ENCODE results near the gene PDE11A. TPM values are rescaled to one million over a fixed set of nuclear protein-coding genes. Genes with fewer than 3 reads are reported as not detected.

The PDE11A gene
- total RNA-seq, 2 experiments from 2014 or later, result not detected

- Mint-ChIP-seq H3K4me3 (no peak overlapping the region), H3K27me3 (peaks cover 5% of the 10 kb centered on the region), H3K36me3 (no peaks in the 10 kb centered on the region), H3K9me3 (no peaks in the 10 kb centered on the region), H3K27ac (no peak overlapping the region), H3K4me1 (ENCODE audit: low read depth) (no peaks in the 10 kb centered on the region)
- ChIA-PET CTCF (no interaction called here), POLR2A (no interaction called here)
- no peak for DNase-seq
- intact Hi-C loops (cut with micrococcal nuclease), result no loop called here
Measured at GRCh38 chr2:177882501-177882900, 190.1 kb downstream of the PDE11A start.

GRCh38 chr2:177881921-177882320 is 190.7 kb downstream of the PDE11A start:
- ChIA-PET CTCF (interaction anchor here (1.0 kb wide), 1 partner anchor 119 kb away, joined by 4 read pairs; no protein-coding TSS in a partner anchor), POLR2A (no interaction called here)
- Mint-ChIP-seq H3K27ac (no peak overlapping the region), H3K4me1 (ENCODE audit: low read depth) (no peaks in the 10 kb centered on the region), H3K4me3 (no peak overlapping the region), H3K9me3 (no peaks in the 10 kb centered on the region), H3K36me3 (no peaks in the 10 kb centered on the region), H3K27me3 (peaks cover 5% of the 10 kb centered on the region)
- DNase-seq, result no peak
- intact Hi-C loops (cut with micrococcal nuclease), result no loop called here

GRCh38 chr2:177881008-177881747 is 191.4 kb downstream of the PDE11A start:
- no peak for DNase-seq
- intact Hi-C loops (cut with micrococcal nuclease), result no loop called here
- ChIA-PET POLR2A (no interaction called here), CTCF (interaction anchor here (1.0 kb wide), 1 partner anchor 118 kb away, joined by 4 read pairs; no protein-coding TSS in a partner anchor)
- no peak overlapping the region for H3K4me3 Mint-ChIP-seq
- H3K9me3 Mint-ChIP-seq, result no peaks in the 10 kb centered on the region
- H3K27me3 Mint-ChIP-seq, result peaks cover 5% of the 10 kb centered on the region
- H3K27ac Mint-ChIP-seq, result no peak overlapping the region
- no peaks in the 10 kb centered on the region for H3K36me3 Mint-ChIP-seq
- no peaks in the 10 kb centered on the region for H3K4me1 Mint-ChIP-seq (ENCODE audit: low read depth)

- H3K4me1 Mint-ChIP-seq (ENCODE audit: low read depth), result no peaks in the 10 kb centered on the region
- no peaks in the 10 kb centered on the region for H3K36me3 Mint-ChIP-seq
- CTCF ChIA-PET, result no interaction called here
Measured at GRCh38 chr2:177880285-177880684, 192.3 kb downstream of the PDE11A start.

GRCh38 chr2:177876950-177877349 is 195.6 kb downstream of the PDE11A start:
- Mint-ChIP-seq H3K9me3 (no peaks in the 10 kb centered on the region), H3K4me3 (no peak overlapping the region), H3K27ac (no peak overlapping the region), H3K36me3 (no peaks in the 10 kb centered on the region), H3K4me1 (ENCODE audit: low read depth) (no peaks in the 10 kb centered on the region), H3K27me3 (peaks cover 3% of the 10 kb centered on the region)
- DNase-seq, result no peak
- intact Hi-C loops (cut with micrococcal nuclease), result no loop called here
- ChIA-PET POLR2A (no interaction called here), CTCF (no interaction called here)

More at GRCh38 chr2:177880285-177880684, 192.3 kb downstream of the PDE11A start:
- Mint-ChIP-seq H3K27ac (no peak overlapping the region), H3K9me3 (no peaks in the 10 kb centered on the region), H3K4me3 (no peak overlapping the region), H3K27me3 (peaks cover 5% of the 10 kb centered on the region)
- intact Hi-C loops (cut with micrococcal nuclease), result no loop called here
- no peak for DNase-seq
- POLR2A ChIA-PET, result no interaction called here

GRCh38 chr2:177874686-177875085 is 197.9 kb downstream of the PDE11A start:
- H3K4me3 Mint-ChIP-seq, result no peak overlapping the region
- POLR2A ChIA-PET, result no interaction called here

GRCh38 chr2:177873915-177874314 is 198.7 kb downstream of the PDE11A start:
- ChIA-PET POLR2A (no interaction called here), CTCF (interaction anchor here (0.6 kb wide), 1 partner anchor 150 kb away, joined by 3 read pairs; no protein-coding TSS in a partner anchor)
- DNase-seq, result no peak
- Mint-ChIP-seq H3K27ac (no peak overlapping the region), H3K4me3 (no peak overlapping the region), H3K9me3 (no peaks in the 10 kb centered on the region), H3K36me3 (no peaks in the 10 kb centered on the region), H3K4me1 (ENCODE audit: low read depth) (no peaks in the 10 kb centered on the region), H3K27me3 (peaks cover 3% of the 10 kb centered on the region)
- intact Hi-C loops (cut with micrococcal nuclease), result no loop called here

More at GRCh38 chr2:177874686-177875085, 197.9 kb downstream of the PDE11A start:
- no peak overlapping the region for H3K27ac Mint-ChIP-seq
- H3K4me1 Mint-ChIP-seq (ENCODE audit: low read depth), result no peaks in the 10 kb centered on the region
- CTCF ChIA-PET, result no interaction called here
- H3K9me3 Mint-ChIP-seq, result no peaks in the 10 kb centered on the region
- intact Hi-C loops (cut with micrococcal nuclease), result no loop called here
- DNase-seq, result no peak
- H3K27me3 Mint-ChIP-seq, result peaks cover 3% of the 10 kb centered on the region
- no peaks in the 10 kb centered on the region for H3K36me3 Mint-ChIP-seq

GRCh38 chr2:177872286-177872685 is 200.3 kb downstream of the PDE11A start:
- POLR2A ChIA-PET, result no interaction called here
- no peaks in the 10 kb centered on the region for H3K4me1 Mint-ChIP-seq (ENCODE audit: low read depth)

GRCh38 chr2:177869912-177870311 is 202.7 kb downstream of the PDE11A start:
- intact Hi-C loops (cut with micrococcal nuclease), result no loop called here
- ChIA-PET POLR2A (no interaction called here), CTCF (no interaction called here)
- Mint-ChIP-seq H3K4me3 (no peak overlapping the region), H3K4me1 (ENCODE audit: low read depth) (no peaks in the 10 kb centered on the region), H3K27me3 (no peaks in the 10 kb centered on the region), H3K36me3 (no peaks in the 10 kb centered on the region), H3K27ac (no peak overlapping the region), H3K9me3 (no peaks in the 10 kb centered on the region)
- no peak for DNase-seq

More at GRCh38 chr2:177872286-177872685, 200.3 kb downstream of the PDE11A start:
- no peak overlapping the region for H3K4me3 Mint-ChIP-seq
- no peaks in the 10 kb centered on the region for H3K27me3 Mint-ChIP-seq
- intact Hi-C loops (cut with micrococcal nuclease), result no loop called here
- H3K27ac Mint-ChIP-seq, result no peak overlapping the region
- H3K9me3 Mint-ChIP-seq, result no peaks in the 10 kb centered on the region
- no peak for DNase-seq
- CTCF ChIA-PET, result no interaction called here
- no peaks in the 10 kb centered on the region for H3K36me3 Mint-ChIP-seq

- H3K4me1 Mint-ChIP-seq (ENCODE audit: low read depth), result no peaks in the 10 kb centered on the region
- no peak overlapping the region for H3K27ac Mint-ChIP-seq
- H3K9me3 Mint-ChIP-seq, result no peaks in the 10 kb centered on the region
- H3K4me3 Mint-ChIP-seq, result no peak overlapping the region
- intact Hi-C loops (cut with micrococcal nuclease), result no loop called here
- H3K36me3 Mint-ChIP-seq, result no peaks in the 10 kb centered on the region
- no peak for DNase-seq
- CTCF ChIA-PET, result no interaction called here
- POLR2A ChIA-PET, result no interaction called here
- no peaks in the 10 kb centered on the region for H3K27me3 Mint-ChIP-seq
Measured at GRCh38 chr2:177869209-177869608, 203.4 kb downstream of the PDE11A start.

GRCh38 chr2:177868806-177869205 is 203.8 kb downstream of the PDE11A start:
- no peaks in the 10 kb centered on the region for H3K27me3 Mint-ChIP-seq
- intact Hi-C loops (cut with micrococcal nuclease), result no loop called here
- H3K4me1 Mint-ChIP-seq (ENCODE audit: low read depth), result no peaks in the 10 kb centered on the region
- ChIA-PET CTCF (no interaction called here), POLR2A (no interaction called here)
- no peaks in the 10 kb centered on the region for H3K36me3 Mint-ChIP-seq
- H3K9me3 Mint-ChIP-seq, result no peaks in the 10 kb centered on the region
- H3K4me3 Mint-ChIP-seq, result no peak overlapping the region
- no peak overlapping the region for H3K27ac Mint-ChIP-seq
- DNase-seq, result no peak

- Mint-ChIP-seq H3K27me3 (peaks cover 9% of the 10 kb centered on the region), H3K27ac (no peak overlapping the region), H3K36me3 (no peaks in the 10 kb centered on the region), H3K9me3 (peaks cover 11% of the 10 kb centered on the region), H3K4me1 (ENCODE audit: low read depth) (no peaks in the 10 kb centered on the region), H3K4me3 (no peak overlapping the region)
- no peak for DNase-seq
- intact Hi-C loops (cut with micrococcal nuclease), result no loop called here
- ChIA-PET POLR2A (no interaction called here), CTCF (no interaction called here)
Measured at GRCh38 chr2:177857538-177857937, 215.0 kb downstream of the PDE11A start.

- no peak overlapping the region for H3K4me3 Mint-ChIP-seq
- H3K36me3 Mint-ChIP-seq, result no peaks in the 10 kb centered on the region
- no peak for DNase-seq
- peaks cover 7% of the 10 kb centered on the region for H3K9me3 Mint-ChIP-seq
- no peaks in the 10 kb centered on the region for H3K4me1 Mint-ChIP-seq (ENCODE audit: low read depth)
- POLR2A ChIA-PET, result interaction anchor here (1.1 kb wide), 1 partner anchor 21 kb away, joined by 3 read pairs; no protein-coding TSS in a partner anchor
- intact Hi-C loops (cut with micrococcal nuclease), result no loop called here
- CTCF ChIA-PET, result no interaction called here
- H3K27ac Mint-ChIP-seq, result no peak overlapping the region
- peaks cover 8% of the 10 kb centered on the region for H3K27me3 Mint-ChIP-seq
Measured at GRCh38 chr2:177852389-177852788, 220.2 kb downstream of the PDE11A start.
